Measurements from ENCODE around the gene DHX16.

- TF ChIP-seq POLR2AphosphoS5 (IDR thresholded peaks at IDR 0.05; ENCODE audit: insufficient read depth in 1 of 2, low read depth in 1 of 2) (no peak), POLR2A (IDR thresholded peaks at IDR 0.05) (no peak), CTCF (IDR thresholded peaks at IDR 0.05) (no peak)
Observed at GRCh38 chr6:30635834-30636233, 37.0 kb downstream of the DHX16 start.

All from vagina (tissue), 2 donors.